ENCODE measurements around the gene TMEM117.

The TMEM117 gene

GRCh38 chr12:44224399-44225148 is 388.7 kb downstream of the TMEM117 start:
- H3K27ac ChIP-seq, result no peak overlapping the region
- no peak for TF ChIP-seq CTCF (conservative IDR thresholded peaks at IDR 0.05; ENCODE audit: low read depth, low read length)

DNA sequence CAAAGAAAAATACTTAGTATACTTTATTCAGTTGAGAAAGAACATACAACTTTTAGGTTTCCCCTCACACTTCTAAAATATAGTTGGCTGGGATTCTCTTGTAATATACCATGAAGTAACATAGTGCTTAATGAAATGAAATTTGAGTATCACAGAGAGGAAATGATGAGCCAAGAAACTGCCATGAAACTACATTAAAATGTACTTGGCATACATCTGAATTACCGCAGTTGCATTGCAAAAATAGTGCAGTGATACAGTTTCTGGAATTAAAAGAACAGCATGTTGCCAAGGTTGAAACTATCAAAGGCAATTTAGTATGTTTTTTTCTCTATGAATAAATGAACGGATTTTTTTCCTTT is 389.2 kb downstream of the TMEM117 start:
- no peak overlapping the region for H3K9ac ChIP-seq
- H3K27me3 ChIP-seq (ENCODE audit: insufficient read depth, low read depth), result no peaks in the 10 kb centered on the region
- no peak for TF ChIP-seq CTCF (conservative IDR thresholded peaks at IDR 0.05; ENCODE audit: low read depth, low read length)
- no peak overlapping the region for H3K27ac ChIP-seq
- H4K20me1 ChIP-seq (ENCODE audit: insufficient read depth), result no peaks in the 10 kb centered on the region
- H3K4me3 ChIP-seq (IDR thresholded peaks at IDR 0.05; ENCODE audit: insufficient read depth, low read depth, low read length), result no peak overlapping the region
- no peaks in the 10 kb centered on the region for H3K36me3 ChIP-seq (ENCODE audit: insufficient read depth)
- no peaks in the 10 kb centered on the region for H3K4me1 ChIP-seq (ENCODE audit: low read depth, poor library complexity, severe bottlenecking)
- H2AFZ ChIP-seq (ENCODE audit: low read depth), result no peak overlapping the region
- H3K4me2 ChIP-seq, result no peak overlapping the region
- no peaks in the 10 kb centered on the region for H3K79me2 ChIP-seq (ENCODE audit: insufficient read depth, low read depth)

More at GRCh38 chr12:44224399-44225148, 388.7 kb downstream of the TMEM117 start:
- no peaks in the 10 kb centered on the region for H3K36me3 ChIP-seq (ENCODE audit: insufficient read depth)
- no peak overlapping the region for H3K9ac ChIP-seq
- H2AFZ ChIP-seq (ENCODE audit: low read depth), result no peak overlapping the region
- no peaks in the 10 kb centered on the region for H4K20me1 ChIP-seq (ENCODE audit: insufficient read depth)
- H3K79me2 ChIP-seq (ENCODE audit: insufficient read depth, low read depth), result no peaks in the 10 kb centered on the region
- no peaks in the 10 kb centered on the region for H3K4me1 ChIP-seq (ENCODE audit: low read depth, poor library complexity, severe bottlenecking)
- no peak overlapping the region for H3K4me3 ChIP-seq (IDR thresholded peaks at IDR 0.05; ENCODE audit: insufficient read depth, low read depth, low read length)
- H3K4me2 ChIP-seq, result no peak overlapping the region
- H3K27me3 ChIP-seq (ENCODE audit: insufficient read depth, low read depth), result no peaks in the 10 kb centered on the region

DNA sequence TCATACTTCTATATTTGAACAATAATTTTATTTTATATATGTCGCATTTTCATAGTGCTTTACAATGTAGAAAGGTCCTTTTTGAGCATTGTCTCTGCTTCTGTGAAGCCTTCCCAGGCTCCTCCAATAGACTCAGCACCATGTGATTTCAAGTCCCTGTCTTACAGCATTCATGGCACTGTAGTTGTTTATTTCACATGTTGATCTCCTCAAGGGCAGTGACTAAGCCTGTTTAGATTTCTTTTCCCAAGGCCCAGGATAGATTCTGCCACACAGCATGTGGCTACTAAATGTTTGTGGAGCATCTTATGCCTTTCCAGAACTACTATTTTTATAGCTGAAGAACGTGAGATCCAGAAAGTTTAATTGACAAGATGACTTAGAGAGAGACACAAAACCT is 391.7 kb downstream of the TMEM117 start:
- TF ChIP-seq CTCF (conservative IDR thresholded peaks at IDR 0.05; ENCODE audit: low read depth, low read length), result no peak
- Histone ChIP-seq H3K4me3 (IDR thresholded peaks at IDR 0.05; ENCODE audit: insufficient read depth, low read depth, low read length) (no peak overlapping the region), H3K27me3 (ENCODE audit: insufficient read depth, low read depth) (no peaks in the 10 kb centered on the region), H3K9ac (no peak overlapping the region), H4K20me1 (ENCODE audit: insufficient read depth) (no peaks in the 10 kb centered on the region), H2AFZ (ENCODE audit: low read depth) (no peak overlapping the region), H3K79me2 (ENCODE audit: insufficient read depth, low read depth) (no peaks in the 10 kb centered on the region), H3K4me1 (ENCODE audit: low read depth, poor library complexity, severe bottlenecking) (no peaks in the 10 kb centered on the region), H3K27ac (no peak overlapping the region), H3K4me2 (no peak overlapping the region), H3K36me3 (ENCODE audit: insufficient read depth) (no peaks in the 10 kb centered on the region)

DNA sequence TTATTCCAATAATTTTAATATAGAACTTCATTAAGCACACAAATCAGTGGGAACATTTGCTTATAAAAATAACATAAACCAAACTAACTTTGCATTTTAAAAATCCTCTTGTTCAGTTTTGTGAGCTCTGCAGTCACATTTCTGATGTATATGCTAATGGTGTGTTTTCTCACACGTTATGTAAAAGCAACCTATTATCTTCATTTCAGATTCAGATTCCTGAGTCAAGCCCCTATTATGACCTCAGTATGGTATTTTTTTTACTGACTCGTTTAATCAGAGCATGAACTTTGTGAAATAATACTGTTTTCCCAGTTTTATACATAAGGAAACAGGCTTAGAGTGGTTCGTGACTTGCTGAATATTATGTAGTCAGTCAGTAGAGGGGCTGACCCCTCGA is 394.0 kb downstream of the TMEM117 start:
- no peak for TF ChIP-seq CTCF (conservative IDR thresholded peaks at IDR 0.05; ENCODE audit: low read depth, low read length)
- Histone ChIP-seq H3K9ac (no peak overlapping the region), H3K36me3 (ENCODE audit: insufficient read depth) (no peaks in the 10 kb centered on the region), H4K20me1 (ENCODE audit: insufficient read depth) (no peaks in the 10 kb centered on the region), H3K79me2 (ENCODE audit: insufficient read depth, low read depth) (no peaks in the 10 kb centered on the region), H3K4me2 (no peak overlapping the region), H3K4me3 (IDR thresholded peaks at IDR 0.05; ENCODE audit: insufficient read depth, low read depth, low read length) (no peak overlapping the region), H3K27ac (no peak overlapping the region), H3K4me1 (ENCODE audit: low read depth, poor library complexity, severe bottlenecking) (no peaks in the 10 kb centered on the region), H2AFZ (ENCODE audit: low read depth) (no peak overlapping the region), H3K27me3 (ENCODE audit: insufficient read depth, low read depth) (no peaks in the 10 kb centered on the region)
